GM21825 (cell line): ENCODE measurements around the gene FTCD.
"Not testable (repeated sequence)": the region's sequence is repeated elsewhere in the genome, so short reads cannot be mapped to it uniquely, and the experiment has no call there.

ENCODE experiments used
- ATAC-seq: cut with Tn5 transposase; IDR thresholded peaks from one replicate; pipeline ENCODE4 v1.9.1; 2021; ENCODE audit warnings: mild to moderate bottlenecking, moderate library complexity; ENCODE audit not compliant: unreplicated experiment

The FTCD gene

GRCh38 chr21:46188226-46189212 lies 33.1 kb upstream of the FTCD start:
- ATAC-seq, result no peak

GRCh38 chr21:46187814-46188213 lies 32.4 kb upstream of the FTCD start:
- ATAC-seq, result no peak

DNA sequence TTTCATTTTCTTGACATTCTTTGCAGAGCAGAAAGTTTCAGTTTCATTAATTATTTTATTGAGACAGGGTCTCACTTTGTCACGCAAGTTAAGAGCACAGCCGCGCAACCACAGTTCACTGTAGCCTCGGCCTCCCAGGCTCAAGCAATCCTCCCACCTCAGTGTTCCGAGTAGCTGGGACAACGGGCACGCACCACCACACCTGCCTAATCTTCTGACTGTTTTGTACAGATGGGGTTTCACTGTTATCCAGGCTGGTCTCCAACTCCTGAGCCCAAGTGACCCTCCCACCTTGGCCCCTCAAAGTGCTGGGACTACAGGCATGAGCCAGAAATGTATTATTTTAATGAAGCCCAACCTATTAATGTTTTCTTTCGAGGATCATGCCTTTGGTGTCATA lies 31.9 kb upstream of the FTCD start:
- no peak for ATAC-seq

DNA sequence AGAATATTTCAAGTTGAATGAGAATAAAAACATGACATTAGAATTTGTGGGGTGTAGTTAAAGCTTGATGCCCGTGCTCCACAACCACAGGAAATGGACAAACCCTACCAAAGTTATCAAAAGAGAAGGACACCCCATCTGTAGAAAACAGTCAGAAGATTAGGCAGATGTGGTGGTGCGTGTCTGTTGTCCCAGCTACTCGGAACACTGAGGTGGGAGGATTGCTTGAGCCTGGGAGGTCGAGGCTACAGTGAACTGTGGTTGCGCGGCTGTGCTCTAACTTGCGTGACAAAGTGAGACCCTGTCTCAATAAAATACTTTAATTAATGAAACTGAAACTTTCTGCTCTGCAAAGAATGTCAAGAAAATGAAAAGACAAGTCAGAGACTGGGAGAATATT lies 30.3 kb upstream of the FTCD start:
- ATAC-seq, result no peak

DNA sequence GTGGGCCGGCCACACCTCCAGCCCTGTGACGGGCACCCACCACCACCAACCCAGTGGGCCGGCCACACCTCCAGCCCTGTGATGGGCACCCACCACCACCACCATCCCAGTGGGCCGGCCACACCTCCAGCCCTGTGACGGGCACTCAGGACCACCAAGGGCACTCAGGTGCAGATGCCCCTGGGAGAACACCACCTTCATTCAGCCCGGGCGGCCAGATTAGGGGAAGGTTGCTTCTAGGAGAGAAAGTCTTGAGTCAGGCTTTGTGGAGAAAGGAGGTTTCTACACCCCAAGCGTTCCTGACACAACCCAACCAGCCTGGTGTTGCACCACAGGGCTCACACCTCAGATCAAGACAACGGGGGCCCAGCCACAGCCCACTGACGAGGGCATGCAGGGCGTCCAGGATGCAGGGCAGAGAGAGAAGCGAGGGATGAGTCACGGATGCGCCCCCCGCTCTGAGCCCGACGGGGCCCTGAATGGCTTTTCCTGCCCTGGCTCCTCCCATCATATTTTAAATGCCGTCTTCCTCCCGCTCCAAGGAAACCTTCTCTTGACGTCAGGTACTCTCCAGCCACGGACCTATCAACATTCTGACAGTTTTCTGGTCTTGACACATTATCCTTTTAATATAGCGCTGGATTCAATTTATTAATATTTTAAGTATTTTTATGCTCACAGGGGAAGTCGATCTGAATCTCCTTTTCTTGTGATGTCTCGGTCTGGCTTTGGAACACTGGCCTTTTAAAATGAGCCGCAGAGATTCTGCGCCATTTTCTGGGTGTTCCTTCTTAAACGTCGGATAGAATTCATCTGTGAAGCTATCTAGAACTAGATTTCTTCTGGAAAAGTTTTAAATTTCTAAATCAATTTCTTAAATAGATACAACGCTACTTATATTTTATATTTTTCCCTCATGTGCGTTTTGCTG lies 29.5 kb upstream of the FTCD start:
- peak; percentile 48 for ATAC-seq

GRCh38 chr21:46183910-46184624 lies 28.7 kb upstream of the FTCD start, which contains the start of gene SPATC1L:
Gene SPATC1L (minus strand): TSS chr21:46184459. CDS start chr21:46182816, 1,643 bp downstream.
- peak; percentile 46 for ATAC-seq

- ATAC-seq, result not testable (repeated sequence)
These were observed 28.0 kb upstream of the FTCD start for GRCh38 chr21:46183337-46183909.

DNA sequence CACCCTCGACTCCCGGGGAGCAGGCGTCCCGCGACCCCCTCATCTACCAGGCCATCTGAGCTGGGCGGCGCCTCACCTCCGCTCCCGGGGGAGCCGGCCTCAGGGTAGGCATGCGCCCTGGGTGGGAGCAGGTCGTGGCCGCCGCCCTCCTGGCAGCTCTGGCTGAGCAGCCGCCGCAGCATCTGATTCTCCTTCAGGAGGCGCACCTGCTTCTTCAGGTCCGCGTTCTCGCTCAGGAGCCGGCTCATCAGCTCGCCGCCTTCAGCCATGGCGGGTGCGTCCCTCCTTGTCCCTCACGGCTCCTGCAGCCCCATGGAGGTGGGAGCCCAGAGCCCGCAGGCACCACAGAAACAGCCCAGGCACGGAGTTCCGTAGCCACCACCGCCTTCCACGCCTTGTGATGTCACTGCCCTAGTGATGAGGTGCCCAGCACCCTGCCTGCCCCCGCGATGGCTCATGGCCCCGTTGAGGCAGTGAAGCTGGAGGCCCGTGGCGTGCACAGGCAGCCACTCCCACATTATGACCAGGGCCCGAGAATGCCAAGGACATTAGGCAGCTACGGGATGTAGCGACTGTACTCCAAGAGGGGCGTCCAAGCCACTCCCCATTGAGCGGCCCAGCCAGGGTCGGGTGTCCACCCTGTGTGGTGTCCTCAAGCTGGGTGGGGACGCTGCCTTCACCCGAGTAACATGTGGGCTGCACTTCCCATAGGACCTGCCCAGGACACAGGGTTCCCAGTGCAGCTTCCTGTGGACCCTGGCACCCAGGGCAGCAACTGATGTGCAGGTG lies 27.4 kb upstream of the FTCD start:
- no peak for ATAC-seq

- ATAC-seq, result no peak
These were observed 26.7 kb upstream of the FTCD start for GRCh38 chr21:46181953-46182547.

DNA sequence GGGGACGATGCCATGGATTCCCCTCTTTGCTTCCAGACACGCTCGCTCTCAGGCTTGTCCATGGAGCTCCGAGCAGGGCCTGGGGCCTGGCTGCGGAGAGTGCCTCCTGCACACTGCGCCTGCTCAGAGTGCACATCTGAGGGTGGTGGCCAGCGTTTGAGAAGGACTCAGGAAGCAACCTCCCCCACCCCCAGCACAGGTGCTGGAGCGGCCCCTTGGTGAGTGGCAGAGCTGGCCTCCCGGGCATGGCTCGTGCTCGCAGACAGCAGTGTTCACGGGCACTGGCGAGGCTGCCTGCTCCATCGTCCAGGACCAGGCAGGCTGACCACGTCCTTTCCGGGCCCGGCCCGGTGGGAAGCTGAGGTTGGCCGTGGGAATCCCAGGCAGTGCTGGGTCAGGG lies 26.1 kb upstream of the FTCD start:
- no peak for ATAC-seq

DNA sequence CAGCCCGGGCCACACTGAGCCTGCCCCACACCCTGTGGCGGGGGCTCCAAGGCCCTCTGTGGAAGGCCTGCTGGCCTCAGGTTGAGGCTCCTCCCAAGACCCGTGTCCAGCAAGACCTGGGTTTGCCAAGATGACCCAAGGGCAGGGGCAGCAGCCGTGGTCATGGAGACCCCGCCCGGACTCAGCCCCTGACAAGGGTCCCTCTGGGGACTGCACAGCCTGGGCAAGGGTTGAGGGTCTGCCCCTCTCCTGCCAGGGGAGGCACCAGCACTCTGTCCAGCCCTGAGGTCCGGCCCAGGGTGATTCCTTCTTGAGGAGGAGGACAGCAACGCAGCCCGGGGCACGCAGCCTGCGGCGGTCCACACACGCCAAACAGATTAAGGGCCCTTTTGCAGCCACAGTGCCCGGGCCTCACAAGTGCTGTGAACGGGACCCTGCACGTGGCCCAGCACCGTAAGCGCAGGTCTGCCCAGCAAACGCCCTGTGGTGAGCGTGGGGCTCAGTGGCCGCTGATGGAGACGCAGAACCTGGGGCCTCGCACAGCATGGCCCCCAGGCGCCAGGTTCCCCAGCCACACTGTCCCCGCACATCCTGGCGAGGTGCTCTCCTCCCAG lies 25.5 kb upstream of the FTCD start:
- no peak for ATAC-seq

DNA sequence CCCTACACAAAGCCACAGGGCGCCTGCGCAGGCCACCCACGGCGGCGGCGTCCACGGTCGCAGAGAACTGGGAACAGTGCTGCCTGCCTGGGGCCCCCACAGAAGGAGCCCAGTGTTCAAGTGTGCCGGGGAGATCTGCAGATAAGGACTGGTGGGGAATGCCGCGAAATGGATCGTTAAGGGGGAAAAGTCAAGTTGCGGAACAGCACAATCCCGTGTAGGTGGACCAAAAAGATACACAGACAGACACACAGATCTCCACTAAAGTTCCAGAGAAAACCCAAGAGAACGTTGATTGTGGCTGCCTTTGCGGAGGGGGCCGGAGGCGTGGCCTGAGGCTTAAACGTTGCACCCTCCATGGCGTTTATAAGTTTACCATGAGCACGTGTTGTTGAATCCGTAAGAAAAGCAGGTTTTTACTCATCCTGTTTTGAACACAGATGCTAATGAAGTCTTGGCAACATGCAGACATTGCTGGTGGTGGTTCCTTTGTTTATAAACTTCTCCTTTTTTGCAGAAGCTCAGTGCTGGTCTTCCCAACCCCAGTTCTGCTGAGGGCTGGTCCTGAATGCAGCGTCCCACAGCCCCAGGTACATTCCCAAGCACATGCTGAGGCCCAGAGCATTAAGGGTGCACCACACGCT lies 24.8 kb upstream of the FTCD start:
- ATAC-seq, result no peak

DNA sequence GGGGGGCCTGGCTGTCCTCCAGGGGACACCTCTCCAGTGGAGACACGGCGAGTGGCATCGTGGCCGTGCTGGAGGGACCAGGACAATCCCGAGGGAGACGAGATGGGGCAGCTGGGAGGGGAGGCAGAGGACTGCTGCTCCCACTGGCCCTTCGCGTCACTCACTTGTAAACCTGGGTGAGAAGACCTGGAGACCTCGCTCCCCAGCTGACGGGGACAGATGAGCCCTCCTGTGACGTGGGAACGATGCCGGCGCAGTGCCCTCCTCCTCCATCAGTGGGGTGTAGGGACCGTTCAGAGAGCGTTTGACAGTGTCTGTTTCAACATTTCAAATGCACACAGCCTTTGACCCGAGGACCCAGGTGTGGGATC lies 24.3 kb upstream of the FTCD start:
- no peak for ATAC-seq

- no peak for ATAC-seq
These were observed 23.6 kb upstream of the FTCD start for GRCh38 chr21:46178961-46179360.

DNA sequence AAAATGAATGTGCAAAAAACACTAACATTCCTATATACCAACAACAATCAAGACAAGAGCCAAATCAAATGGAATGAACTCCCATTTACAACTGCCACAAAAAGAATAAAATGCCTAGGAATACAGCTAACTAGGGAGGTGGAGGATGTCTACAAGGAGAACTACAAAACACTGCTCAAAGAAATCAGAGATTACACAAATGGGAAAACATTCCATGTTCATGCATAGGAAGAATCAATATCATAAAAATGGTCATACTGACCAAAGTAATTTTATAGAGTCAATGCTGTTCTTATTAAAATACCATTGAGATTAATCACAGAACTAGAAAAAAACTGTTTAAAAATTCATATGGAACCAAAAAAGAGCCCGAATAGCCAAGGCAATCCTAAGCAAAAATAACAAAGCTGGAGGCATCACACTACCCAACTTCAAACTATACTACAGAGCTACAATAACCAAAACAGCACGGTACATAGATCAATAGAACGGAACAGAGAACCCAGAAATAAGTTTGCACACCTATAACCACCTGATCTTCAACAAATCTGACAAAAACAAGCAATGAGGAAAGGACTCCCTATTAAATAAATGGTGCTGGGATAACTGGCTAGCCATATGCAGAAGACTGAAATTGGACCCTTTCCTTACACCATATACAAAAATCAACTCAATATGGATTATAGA lies 21.2 kb upstream of the FTCD start:
- ATAC-seq, result not testable (repeated sequence)

GRCh38 chr21:46173573-46173972 lies 18.2 kb upstream of the FTCD start:
- ATAC-seq, result no peak

GRCh38 chr21:46172863-46173528 lies 17.6 kb upstream of the FTCD start:
- no peak for ATAC-seq
